Rectal smooth muscle tissue (tissue), 1 donor: ENCODE measurements around the gene CD226.
"Not testable (repeated sequence)": the region's sequence is repeated elsewhere in the genome, so short reads cannot be mapped to it uniquely, and the experiment has no call there.

Experiments
- H3K27ac ChIP-seq: one replicate; pipeline ENCODE4 v1.7.0; 2013; ENCODE audit warnings: low read depth, low read length, inconsistent platforms
- H3K27me3 ChIP-seq: one replicate; pipeline ENCODE4 v1.7.0; 2013; ENCODE audit warnings: low read length; ENCODE audit not compliant: control insufficient read depth, insufficient read depth
- H3K36me3 ChIP-seq: one replicate; pipeline ENCODE4 v1.7.0; 2013; ENCODE audit warnings: low read length; ENCODE audit not compliant: control insufficient read depth, insufficient read depth
- H3K4me1 ChIP-seq: one replicate; pipeline ENCODE4 v1.7.0; 2013; ENCODE audit warnings: low read length; ENCODE audit not compliant: control insufficient read depth, insufficient read depth
- H3K4me3 ChIP-seq: one replicate; pipeline ENCODE4 v1.7.0; 2013; ENCODE audit warnings: low read length
- H3K9ac ChIP-seq: one replicate; pipeline ENCODE4 v1.7.0; 2013; ENCODE audit warnings: low read length

The CD226 gene

GRCh38 chr18:69953191-69953590 is 5.5 kb upstream of the CD226 start:
- Histone ChIP-seq H3K36me3 (no peaks in the 10 kb centered on the region), H3K27me3 (no peaks in the 10 kb centered on the region), H3K9ac (no peak overlapping the region), H3K4me1 (peaks cover 2% of the 10 kb centered on the region), H3K27ac (no peak overlapping the region), H3K4me3 (no peak overlapping the region)

GRCh38 chr18:69951182-69951581 is 3.5 kb upstream of the CD226 start:
- no peak overlapping the region for H3K4me3 ChIP-seq
- peaks cover 2% of the 10 kb centered on the region for H3K4me1 ChIP-seq
- no peaks in the 10 kb centered on the region for H3K27me3 ChIP-seq
- H3K36me3 ChIP-seq, result no peaks in the 10 kb centered on the region
- no peak overlapping the region for H3K9ac ChIP-seq
- no peak overlapping the region for H3K27ac ChIP-seq

GRCh38 chr18:69949538-69949936 is 1.9 kb upstream of the CD226 start:
- no peak overlapping the region for H3K27ac ChIP-seq
- H3K4me1 ChIP-seq, result no peaks in the 10 kb centered on the region
- no peak overlapping the region for H3K4me3 ChIP-seq
- no peak overlapping the region for H3K9ac ChIP-seq
- no peaks in the 10 kb centered on the region for H3K36me3 ChIP-seq
- H3K27me3 ChIP-seq, result no peaks in the 10 kb centered on the region

GRCh38 chr18:69948919-69949537 is 1.4 kb upstream of the CD226 start:
- Histone ChIP-seq H3K4me1 (no peaks in the 10 kb centered on the region), H3K4me3 (no peak overlapping the region), H3K9ac (no peak overlapping the region), H3K27me3 (no peaks in the 10 kb centered on the region), H3K27ac (no peak overlapping the region), H3K36me3 (no peaks in the 10 kb centered on the region)

- Histone ChIP-seq H3K27me3 (no peaks in the 10 kb centered on the region), H3K36me3 (no peaks in the 10 kb centered on the region), H3K9ac (no peak overlapping the region), H3K27ac (no peak overlapping the region), H3K4me3 (no peak overlapping the region), H3K4me1 (no peaks in the 10 kb centered on the region)
These were observed 583 bp upstream of the CD226 start for GRCh38 chr18:69948256-69948655.

GRCh38 chr18:69946608-69947155 is 991 bp downstream of the CD226 start:
- Histone ChIP-seq H3K4me3 (no peak overlapping the region), H3K27ac (no peak overlapping the region), H3K36me3 (no peaks in the 10 kb centered on the region), H3K9ac (no peak overlapping the region), H3K4me1 (no peaks in the 10 kb centered on the region), H3K27me3 (no peaks in the 10 kb centered on the region)

GRCh38 chr18:69945220-69946114 is 2.2 kb downstream of the CD226 start:
- Histone ChIP-seq H3K4me3 (no peak overlapping the region), H3K27me3 (no peaks in the 10 kb centered on the region), H3K9ac (no peak overlapping the region), H3K27ac (no peak overlapping the region), H3K4me1 (no peaks in the 10 kb centered on the region), H3K36me3 (no peaks in the 10 kb centered on the region)

- no peaks in the 10 kb centered on the region for H3K4me1 ChIP-seq
- H3K36me3 ChIP-seq, result no peaks in the 10 kb centered on the region
- no peak overlapping the region for H3K4me3 ChIP-seq
- no peak overlapping the region for H3K9ac ChIP-seq
- H3K27ac ChIP-seq, result no peak overlapping the region
- no peaks in the 10 kb centered on the region for H3K27me3 ChIP-seq
These were observed 3.2 kb downstream of the CD226 start for GRCh38 chr18:69944436-69944835.

GRCh38 chr18:69943021-69943420 is 4.7 kb downstream of the CD226 start:
- Histone ChIP-seq H3K9ac (no peak overlapping the region), H3K27ac (no peak overlapping the region), H3K36me3 (no peaks in the 10 kb centered on the region), H3K4me3 (no peak overlapping the region), H3K27me3 (no peaks in the 10 kb centered on the region), H3K4me1 (no peaks in the 10 kb centered on the region)

GRCh38 chr18:69941183-69941582 is 6.5 kb downstream of the CD226 start:
- Histone ChIP-seq H3K4me1 (no peaks in the 10 kb centered on the region), H3K27ac (no peak overlapping the region), H3K9ac (no peak overlapping the region)

GRCh38 chr18:69939812-69940211 is 7.9 kb downstream of the CD226 start:
- not testable (repeated sequence) for H3K4me3 ChIP-seq, H3K4me1 ChIP-seq, H3K36me3 ChIP-seq, H3K27ac ChIP-seq, H3K27me3 ChIP-seq, H3K9ac ChIP-seq

More at GRCh38 chr18:69941183-69941582, 6.5 kb downstream of the CD226 start:
- no peak overlapping the region for H3K4me3 ChIP-seq
- H3K27me3 ChIP-seq, result no peaks in the 10 kb centered on the region
- H3K36me3 ChIP-seq, result no peaks in the 10 kb centered on the region

- no peaks in the 10 kb centered on the region for H3K4me1 ChIP-seq
- no peak overlapping the region for H3K9ac ChIP-seq
- no peak overlapping the region for H3K27ac ChIP-seq
- no peaks in the 10 kb centered on the region for H3K27me3 ChIP-seq
- H3K4me3 ChIP-seq, result no peak overlapping the region
- H3K36me3 ChIP-seq, result no peaks in the 10 kb centered on the region
These were observed 11.5 kb downstream of the CD226 start for GRCh38 chr18:69936191-69936558.
